ENCODE results near the gene SLIT3.

SLIT3 gene

GRCh38 chr5:169094586-169095409 is 206.1 kb downstream of the SLIT3 start:
- DNase-seq (ENCODE audit: insufficient read length, low spot score) (no peak), FAIRE-seq (no peak)
- TF ChIP-seq CTCF (IDR thresholded peaks at IDR 0.05; ENCODE audit: insufficient read depth, missing control alignments), result no peak

- no peak for FAIRE-seq
- no peak for DNase-seq (ENCODE audit: insufficient read length, low spot score)
- TF ChIP-seq CTCF (IDR thresholded peaks at IDR 0.05; ENCODE audit: insufficient read depth, missing control alignments), result no peak
Observed at GRCh38 chr5:169091396-169091980, 209.5 kb downstream of the SLIT3 start.

- DNase-seq (ENCODE audit: insufficient read length, low spot score), result no peak
- FAIRE-seq, result no peak
- TF ChIP-seq CTCF (IDR thresholded peaks at IDR 0.05; ENCODE audit: insufficient read depth, missing control alignments), result no peak
Observed at GRCh38 chr5:169089343-169089742, 211.6 kb downstream of the SLIT3 start.

- DNase-seq (ENCODE audit: insufficient read length, low spot score) (no peak), FAIRE-seq (no peak)
- no peak for TF ChIP-seq CTCF (IDR thresholded peaks at IDR 0.05; ENCODE audit: insufficient read depth, missing control alignments)
Observed at GRCh38 chr5:169088028-169088725, 212.8 kb downstream of the SLIT3 start.

GRCh38 chr5:169085636-169086035 is 215.3 kb downstream of the SLIT3 start:
- DNase-seq (ENCODE audit: insufficient read length, low spot score) (no peak), FAIRE-seq (no peak)
- no peak for TF ChIP-seq CTCF (IDR thresholded peaks at IDR 0.05; ENCODE audit: insufficient read depth, missing control alignments)

GRCh38 chr5:169085212-169085611 is 215.7 kb downstream of the SLIT3 start:
- no peak for DNase-seq (ENCODE audit: insufficient read length, low spot score)
- TF ChIP-seq CTCF (IDR thresholded peaks at IDR 0.05; ENCODE audit: insufficient read depth, missing control alignments), result no peak
- no peak for FAIRE-seq

All from D721Med (cell line).